Endothelial cell of umbilical vein (primary cell): ENCODE data around the gene ATXN1.

Experiments used
- CTCF ChIP-seq, 2 donors: IDR thresholded peaks; 1 replicate in 1 of 2; 2 replicates in 1 of 2; pipeline ENCODE4 v1.5.1; 2011; ENCODE audit warnings: low read length in 2 of 2, mild to moderate bottlenecking in 2 of 2, moderate library complexity in 2 of 2, control low read depth in 1 of 2, inconsistent platforms in 1 of 2, low read depth in 1 of 2; ENCODE audit not compliant: insufficient read depth in 1 of 2; ENCODE audit errors: extremely low read depth in 1 of 2
- POLR2A ChIP-seq: IDR thresholded peaks from 2 replicates; pipeline ENCODE4 v1.6.1; 2012; ENCODE audit warnings: low read depth, mild to moderate bottlenecking, control low read depth, low read length
- POLR2AphosphoS5 ChIP-seq: IDR thresholded peaks from 2 replicates; pipeline ENCODE4 v1.6.1; 2012; ENCODE audit warnings: low read depth, mild to moderate bottlenecking, control low read depth, low read length, moderate library complexity; ENCODE audit not compliant: insufficient read depth

- TF ChIP-seq POLR2AphosphoS5 = no peak
- no peak for TF ChIP-seq CTCF (IDR thresholded peaks at IDR 0.05; ENCODE audit: extremely low read depth in 1 of 2, insufficient read depth in 1 of 2, low read depth in 1 of 2, low read length in 2 of 2)
- no peak for TF ChIP-seq POLR2A
These were observed 178.0 kb downstream of the ATXN1 start for GRCh38 chr6:16583144-16583762.
